ENCODE data around the gene DEGS1. TPM values are rescaled to one million over a fixed set of nuclear protein-coding genes. Genes with fewer than 3 reads are reported as not detected.
A peak's percentile ranks its signal among the peaks of the same experiment; 100 is the strongest.

The DEGS1 gene
- total and polyA plus RNA-seq, 2 experiments from 2014 or later: 45.7 to 67.9 TPM

GRCh38 chr1:224211206-224211962 lies 28.3 kb downstream of the DEGS1 start:
- no peak for TF ChIP-seq POLR2AphosphoS5 (IDR thresholded peaks at IDR 0.05; ENCODE audit: low read depth)
- TF ChIP-seq CREB1 (CRISPR knock-in tag; IDR thresholded peaks at IDR 0.05; ENCODE audit: low read depth): no peak
- H3K27ac ChIP-seq (ENCODE audit: low read depth): no peak overlapping the region
- H3K27me3 Mint-ChIP-seq (ENCODE audit: insufficient read depth, low read depth, poor library complexity): peaks cover 13% of the 10 kb centered on the region

GRCh38 chr1:224212618-224213061 lies 29.6 kb downstream of the DEGS1 start:
- TF ChIP-seq CREB1 (CRISPR knock-in tag; IDR thresholded peaks at IDR 0.05; ENCODE audit: low read depth): no peak
- H2AFZ ChIP-seq: peak overlapping the region; percentile 83; the same call in 1 of the 2 replicates
- peaks cover 19% of the 10 kb centered on the region for H3K4me1 Mint-ChIP-seq

More at GRCh38 chr1:224211206-224211962, 28.3 kb downstream of the DEGS1 start:
- no peaks in the 10 kb centered on the region for H3K79me2 ChIP-seq (replicated peaks; ENCODE audit: insufficient read depth)
- 0 out of 2 replicates have a peak, but pooled peaks cover 2% of the 10 kb centered on the region for H3F3A ChIP-seq (replicated peaks; ENCODE audit: low read depth)
- H3K4me3 ChIP-seq: no peak overlapping the region
- H3K4me2 ChIP-seq: no peak overlapping the region
- H3K27me3 ChIP-seq (ENCODE audit: insufficient read depth): no peaks in the 10 kb centered on the region
- no peak for ATAC-seq
- Mint-ChIP-seq H3K36me3 (ENCODE audit: low read depth) (no peaks in the 10 kb centered on the region), H3K27ac (peak overlapping the region; percentile 62; the same call in 1 of the 2 replicates), H3K9me3 (no peaks in the 10 kb centered on the region), H3K4me3 (no peak overlapping the region), H3K4me1 (peaks cover 21% of the 10 kb centered on the region)
- no peaks in the 10 kb centered on the region for H4K20me1 ChIP-seq (replicated peaks; ENCODE audit: insufficient read depth)
- H3K36me3 ChIP-seq (ENCODE audit: insufficient read depth): no peaks in the 10 kb centered on the region
- H3K9me2 ChIP-seq (ENCODE audit: insufficient read depth): no peaks in the 10 kb centered on the region
- no peak overlapping the region for H2AFZ ChIP-seq
- no peak for DNase-seq (ENCODE audit: low spot score)
- H3K4me1 ChIP-seq (ENCODE audit: insufficient read depth): peaks cover 13% of the 10 kb centered on the region

DNA sequence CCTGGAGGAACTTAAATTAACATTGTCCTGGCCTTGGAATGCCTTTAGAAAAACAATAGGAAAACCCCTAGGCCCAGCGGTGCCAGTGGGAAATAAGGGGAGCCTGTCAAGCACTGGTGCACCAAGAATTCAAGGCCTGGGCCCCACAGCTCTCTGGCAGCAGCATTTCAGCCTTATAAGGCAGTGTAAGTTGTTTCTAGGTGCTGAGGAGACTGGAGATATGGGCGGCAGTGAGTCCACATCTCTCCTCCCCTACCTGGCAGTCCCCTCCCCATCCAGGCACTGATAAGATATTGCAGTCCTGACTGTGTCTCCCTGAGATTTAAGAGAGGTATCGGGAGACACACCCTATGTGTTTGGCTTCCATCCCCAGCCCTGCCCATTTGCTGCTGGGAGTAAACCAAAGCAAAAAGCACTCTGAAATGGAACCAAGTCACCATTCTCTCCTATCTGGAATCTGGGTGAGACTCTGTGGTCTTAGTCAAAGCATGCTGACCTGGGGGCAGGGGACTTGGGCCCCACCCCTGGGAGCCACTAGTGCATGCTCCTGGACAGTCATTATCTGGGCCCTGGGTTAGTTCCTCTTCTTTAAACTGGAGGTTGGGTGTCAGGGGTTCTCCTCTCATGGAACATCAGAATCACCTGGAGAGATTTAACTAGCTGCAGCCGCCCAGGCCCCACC lies 30.5 kb downstream of the DEGS1 start:
- Mint-ChIP-seq H3K27ac (peak overlapping the region; percentile 83), H3K27me3 (ENCODE audit: insufficient read depth, low read depth, poor library complexity) (peaks cover 13% of the 10 kb centered on the region), H3K36me3 (ENCODE audit: low read depth) (no peaks in the 10 kb centered on the region), H3K4me1 (peaks cover 25% of the 10 kb centered on the region), H3K4me3 (no peak overlapping the region), H3K9me3 (no peaks in the 10 kb centered on the region)
- Histone ChIP-seq H3K27me3 (ENCODE audit: insufficient read depth) (no peaks in the 10 kb centered on the region), H3K9me2 (ENCODE audit: insufficient read depth) (no peaks in the 10 kb centered on the region), H3K27ac (ENCODE audit: low read depth) (peak overlapping the region; percentile 88), H2AFZ (0 out of 2 replicates have a peak overlapping the region, but pooled peaks have one; percentile 8), H3K4me2 (peak overlapping the region; percentile 11; the same call in 1 of the 2 replicates), H3F3A (replicated peaks; ENCODE audit: low read depth) (0 out of 2 replicates have a peak, but pooled peaks cover 2% of the 10 kb centered on the region), H4K20me1 (replicated peaks; ENCODE audit: insufficient read depth) (no peaks in the 10 kb centered on the region), H3K79me2 (replicated peaks; ENCODE audit: insufficient read depth) (no peaks in the 10 kb centered on the region), H3K4me3 (no peak overlapping the region), H3K36me3 (ENCODE audit: insufficient read depth) (no peaks in the 10 kb centered on the region), H3K4me1 (ENCODE audit: insufficient read depth) (peaks cover 13% of the 10 kb centered on the region)
- ATAC-seq (peak; percentile 94), DNase-seq (ENCODE audit: low spot score) (peak; percentile 82)
- TF ChIP-seq, protein P1, sequence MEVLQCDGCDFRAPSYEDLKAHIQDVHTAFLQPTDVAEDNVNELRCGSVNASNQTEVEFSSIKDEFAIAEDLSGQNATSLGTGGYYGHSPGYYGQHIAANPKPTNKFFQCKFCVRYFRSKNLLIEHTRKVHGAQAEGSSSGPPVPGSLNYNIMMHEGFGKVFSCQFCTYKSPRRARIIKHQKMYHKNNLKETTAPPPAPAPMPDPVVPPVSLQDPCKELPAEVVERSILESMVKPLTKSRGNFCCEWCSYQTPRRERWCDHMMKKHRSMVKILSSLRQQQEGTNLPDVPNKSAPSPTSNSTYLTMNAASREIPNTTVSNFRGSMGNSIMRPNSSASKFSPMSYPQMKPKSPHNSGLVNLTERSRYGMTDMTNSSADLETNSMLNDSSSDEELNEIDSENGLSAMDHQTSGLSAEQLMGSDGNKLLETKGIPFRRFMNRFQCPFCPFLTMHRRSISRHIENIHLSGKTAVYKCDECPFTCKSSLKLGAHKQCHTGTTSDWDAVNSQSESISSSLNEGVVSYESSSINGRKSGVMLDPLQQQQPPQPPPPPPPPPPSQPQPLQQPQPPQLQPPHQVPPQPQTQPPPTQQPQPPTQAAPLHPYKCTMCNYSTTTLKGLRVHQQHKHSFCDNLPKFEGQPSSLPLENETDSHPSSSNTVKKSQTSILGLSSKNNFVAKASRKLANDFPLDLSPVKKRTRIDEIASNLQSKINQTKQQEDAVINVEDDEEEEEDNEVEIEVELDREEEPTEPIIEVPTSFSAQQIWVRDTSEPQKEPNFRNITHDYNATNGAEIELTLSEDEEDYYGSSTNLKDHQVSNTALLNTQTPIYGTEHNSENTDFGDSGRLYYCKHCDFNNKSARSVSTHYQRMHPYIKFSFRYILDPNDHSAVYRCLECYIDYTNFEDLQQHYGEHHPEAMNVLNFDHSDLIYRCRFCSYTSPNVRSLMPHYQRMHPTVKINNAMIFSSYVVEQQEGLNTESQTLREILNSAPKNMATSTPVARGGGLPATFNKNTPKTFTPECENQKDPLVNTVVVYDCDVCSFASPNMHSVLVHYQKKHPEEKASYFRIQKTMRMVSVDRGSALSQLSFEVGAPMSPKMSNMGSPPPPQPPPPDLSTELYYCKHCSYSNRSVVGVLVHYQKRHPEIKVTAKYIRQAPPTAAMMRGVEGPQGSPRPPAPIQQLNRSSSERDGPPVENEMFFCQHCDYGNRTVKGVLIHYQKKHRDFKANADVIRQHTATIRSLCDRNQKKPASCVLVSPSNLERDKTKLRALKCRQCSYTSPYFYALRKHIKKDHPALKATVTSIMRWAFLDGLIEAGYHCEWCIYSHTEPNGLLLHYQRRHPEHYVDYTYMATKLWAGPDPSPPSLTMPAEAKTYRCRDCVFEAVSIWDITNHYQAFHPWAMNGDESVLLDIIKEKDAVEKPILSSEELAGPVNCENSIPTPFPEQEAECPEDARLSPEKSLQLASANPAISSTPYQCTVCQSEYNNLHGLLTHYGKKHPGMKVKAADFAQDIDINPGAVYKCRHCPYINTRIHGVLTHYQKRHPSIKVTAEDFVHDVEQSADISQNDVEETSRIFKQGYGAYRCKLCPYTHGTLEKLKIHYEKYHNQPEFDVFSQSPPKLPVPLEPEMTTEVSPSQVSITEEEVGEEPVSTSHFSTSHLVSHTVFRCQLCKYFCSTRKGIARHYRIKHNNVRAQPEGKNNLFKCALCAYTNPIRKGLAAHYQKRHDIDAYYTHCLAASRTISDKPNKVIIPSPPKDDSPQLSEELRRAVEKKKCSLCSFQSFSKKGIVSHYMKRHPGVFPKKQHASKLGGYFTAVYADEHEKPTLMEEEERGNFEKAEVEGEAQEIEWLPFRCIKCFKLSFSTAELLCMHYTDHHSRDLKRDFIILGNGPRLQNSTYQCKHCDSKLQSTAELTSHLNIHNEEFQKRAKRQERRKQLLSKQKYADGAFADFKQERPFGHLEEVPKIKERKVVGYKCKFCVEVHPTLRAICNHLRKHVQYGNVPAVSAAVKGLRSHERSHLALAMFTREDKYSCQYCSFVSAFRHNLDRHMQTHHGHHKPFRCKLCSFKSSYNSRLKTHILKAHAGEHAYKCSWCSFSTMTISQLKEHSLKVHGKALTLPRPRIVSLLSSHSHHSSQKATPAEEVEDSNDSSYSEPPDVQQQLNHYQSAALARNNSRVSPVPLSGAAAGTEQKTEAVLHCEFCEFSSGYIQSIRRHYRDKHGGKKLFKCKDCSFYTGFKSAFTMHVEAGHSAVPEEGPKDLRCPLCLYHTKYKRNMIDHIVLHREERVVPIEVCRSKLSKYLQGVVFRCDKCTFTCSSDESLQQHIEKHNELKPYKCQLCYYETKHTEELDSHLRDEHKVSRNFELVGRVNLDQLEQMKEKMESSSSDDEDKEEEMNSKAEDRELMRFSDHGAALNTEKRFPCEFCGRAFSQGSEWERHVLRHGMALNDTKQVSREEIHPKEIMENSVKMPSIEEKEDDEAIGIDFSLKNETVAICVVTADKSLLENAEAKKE (CRISPR knock-in tag; IDR thresholded peaks at IDR 0.05): no peak
- TF ChIP-seq CTCF (conservative IDR thresholded peaks at IDR 0.05; ENCODE audit: low read depth in 2 of 2) (no peak), POLR2AphosphoS5 (IDR thresholded peaks at IDR 0.05; ENCODE audit: low read depth) (no peak), NANOG (IDR thresholded peaks at IDR 0.05; ENCODE audit: borderline replicate concordance) (no peak)

More at GRCh38 chr1:224212618-224213061, 29.6 kb downstream of the DEGS1 start:
- Histone ChIP-seq H4K20me1 (replicated peaks; ENCODE audit: insufficient read depth) (no peaks in the 10 kb centered on the region), H3K27ac (ENCODE audit: low read depth) (peak overlapping the region; percentile 88), H3K4me2 (no peak overlapping the region), H3K79me2 (replicated peaks; ENCODE audit: insufficient read depth) (no peaks in the 10 kb centered on the region), H3K9me2 (ENCODE audit: insufficient read depth) (no peaks in the 10 kb centered on the region), H3K27me3 (ENCODE audit: insufficient read depth) (no peaks in the 10 kb centered on the region), H3F3A (replicated peaks; ENCODE audit: low read depth) (0 out of 2 replicates have a peak, but pooled peaks cover 2% of the 10 kb centered on the region), H3K36me3 (ENCODE audit: insufficient read depth) (no peaks in the 10 kb centered on the region), H3K4me3 (no peak overlapping the region), H3K4me1 (ENCODE audit: insufficient read depth) (peaks cover 13% of the 10 kb centered on the region)
- no peaks in the 10 kb centered on the region for H3K9me3 Mint-ChIP-seq
- ATAC-seq: peak; percentile 12; the same call in 2 of the 3 replicates
- H3K27me3 Mint-ChIP-seq (ENCODE audit: insufficient read depth, low read depth, poor library complexity): peaks cover 13% of the 10 kb centered on the region
- H3K4me3 Mint-ChIP-seq: no peak overlapping the region; the same call in 2 of the 3 replicates
- peak overlapping the region; percentile 89 for H3K27ac Mint-ChIP-seq
- no peaks in the 10 kb centered on the region for H3K36me3 Mint-ChIP-seq (ENCODE audit: low read depth)
- DNase-seq (ENCODE audit: low spot score): no peak

Data from GM23338 (cell line).